Measurements from ENCODE around the gene ISL1. TPM values are rescaled to one million over a fixed set of nuclear protein-coding genes. Genes with fewer than 3 reads are reported as not detected.
A peak's percentile ranks its signal among the peaks of the same experiment; 100 is the strongest.

Gene ISL1
- polyA plus RNA-seq, 1 donor: 5.1 TPM

- peaks cover 70% of the 10 kb centered on the region for H3K27me3 ChIP-seq (ENCODE audit: control insufficient read depth, insufficient read depth, low read length)
Observed at GRCh38 chr5:51377151-51378060, 5.8 kb upstream of the ISL1 start.

GRCh38 chr5:51378061-51378409, 5.2 kb upstream of the ISL1 start:
- Histone ChIP-seq H3K9me3 (ENCODE audit: control insufficient read depth, low read depth, low read length) (peaks cover 2% of the 10 kb centered on the region), H3K27ac (ENCODE audit: low read length) (no peak overlapping the region), H3K36me3 (ENCODE audit: control insufficient read depth, insufficient read depth, low read length) (no peaks in the 10 kb centered on the region), H3K27me3 (ENCODE audit: control insufficient read depth, insufficient read depth, low read length) (peaks cover 77% of the 10 kb centered on the region), H3K4me1 (ENCODE audit: control insufficient read depth, insufficient read depth, low read length) (peaks cover 3% of the 10 kb centered on the region), H3K4me3 (ENCODE audit: low read length) (no peak overlapping the region)
- DNase-seq: no peak
- WGBS (ENCODE audit: insufficient coverage, low lambda C conversion rate): 0% methylated on average over 1 of the region's 12 CpGs

More at GRCh38 chr5:51377151-51378060, 5.8 kb upstream of the ISL1 start:
- WGBS (ENCODE audit: insufficient coverage, low lambda C conversion rate): no CpG with 5 or more reads among the region's 40 CpGs
- no peaks in the 10 kb centered on the region for H3K4me1 ChIP-seq (ENCODE audit: control insufficient read depth, insufficient read depth, low read length)
- no peak for DNase-seq
- no peak overlapping the region for H3K4me3 ChIP-seq (ENCODE audit: low read length)
- no peak overlapping the region for H3K27ac ChIP-seq (ENCODE audit: low read length)
- H3K9me3 ChIP-seq (ENCODE audit: control insufficient read depth, low read depth, low read length): no peaks in the 10 kb centered on the region
- no peaks in the 10 kb centered on the region for H3K36me3 ChIP-seq (ENCODE audit: control insufficient read depth, insufficient read depth, low read length)

GRCh38 chr5:51378448-51379330, 4.6 kb upstream of the ISL1 start:
- peaks cover 5% of the 10 kb centered on the region for H3K9me3 ChIP-seq (ENCODE audit: control insufficient read depth, low read depth, low read length)
- H3K27ac ChIP-seq (ENCODE audit: low read length): no peak overlapping the region
- DNase-seq: no peak
- no CpG with 5 or more reads among the region's 37 CpGs for WGBS (ENCODE audit: insufficient coverage, low lambda C conversion rate)
- peaks cover 82% of the 10 kb centered on the region for H3K27me3 ChIP-seq (ENCODE audit: control insufficient read depth, insufficient read depth, low read length)
- no peak overlapping the region for H3K4me3 ChIP-seq (ENCODE audit: low read length)
- H3K36me3 ChIP-seq (ENCODE audit: control insufficient read depth, insufficient read depth, low read length): no peaks in the 10 kb centered on the region
- peaks cover 7% of the 10 kb centered on the region for H3K4me1 ChIP-seq (ENCODE audit: control insufficient read depth, insufficient read depth, low read length)

- peaks cover 7% of the 10 kb centered on the region for H3K4me1 ChIP-seq (ENCODE audit: control insufficient read depth, insufficient read depth, low read length)
- WGBS (ENCODE audit: insufficient coverage, low lambda C conversion rate): 20% methylated on average over 1 of the region's 4 CpGs
- H3K9me3 ChIP-seq (ENCODE audit: control insufficient read depth, low read depth, low read length): peaks cover 5% of the 10 kb centered on the region
- peaks cover 84% of the 10 kb centered on the region for H3K27me3 ChIP-seq (ENCODE audit: control insufficient read depth, insufficient read depth, low read length)
- H3K36me3 ChIP-seq (ENCODE audit: control insufficient read depth, insufficient read depth, low read length): no peaks in the 10 kb centered on the region
- no peak for DNase-seq
- H3K27ac ChIP-seq (ENCODE audit: low read length): no peak overlapping the region
- H3K4me3 ChIP-seq (ENCODE audit: low read length): no peak overlapping the region
Observed at GRCh38 chr5:51379331-51379700, 3.9 kb upstream of the ISL1 start.

GRCh38 chr5:51380603-51381207, 2.5 kb upstream of the ISL1 start:
- H3K27ac ChIP-seq (ENCODE audit: low read length): no peak overlapping the region
- peaks cover 95% of the 10 kb centered on the region for H3K27me3 ChIP-seq (ENCODE audit: control insufficient read depth, insufficient read depth, low read length)
- H3K9me3 ChIP-seq (ENCODE audit: control insufficient read depth, low read depth, low read length): peaks cover 5% of the 10 kb centered on the region
- H3K36me3 ChIP-seq (ENCODE audit: control insufficient read depth, insufficient read depth, low read length): no peaks in the 10 kb centered on the region
- 7% methylated on average over 3 of the region's 7 CpGs for WGBS (ENCODE audit: insufficient coverage, low lambda C conversion rate)
- H3K4me3 ChIP-seq (ENCODE audit: low read length): no peak overlapping the region
- no peak for DNase-seq
- H3K4me1 ChIP-seq (ENCODE audit: control insufficient read depth, insufficient read depth, low read length): peaks cover 7% of the 10 kb centered on the region

GRCh38 chr5:51381761-51382474, 1.3 kb upstream of the ISL1 start:
- Histone ChIP-seq H3K4me3 (ENCODE audit: low read length) (no peak overlapping the region), H3K9me3 (ENCODE audit: control insufficient read depth, low read depth, low read length) (peaks cover 5% of the 10 kb centered on the region), H3K27me3 (ENCODE audit: control insufficient read depth, insufficient read depth, low read length) (peaks cover 99% of the 10 kb centered on the region), H3K27ac (ENCODE audit: low read length) (no peak overlapping the region), H3K4me1 (ENCODE audit: control insufficient read depth, insufficient read depth, low read length) (peaks cover 7% of the 10 kb centered on the region), H3K36me3 (ENCODE audit: control insufficient read depth, insufficient read depth, low read length) (no peaks in the 10 kb centered on the region)
- WGBS (ENCODE audit: insufficient coverage, low lambda C conversion rate): 0% methylated on average over 3 of the region's 19 CpGs
- no peak for DNase-seq

GRCh38 chr5:51382521-51383130, 622 bp upstream of the ISL1 start:
- WGBS (ENCODE audit: insufficient coverage, low lambda C conversion rate): no CpG with 5 or more reads among the region's 45 CpGs
- Histone ChIP-seq H3K36me3 (ENCODE audit: control insufficient read depth, insufficient read depth, low read length) (no peaks in the 10 kb centered on the region), H3K4me1 (ENCODE audit: control insufficient read depth, insufficient read depth, low read length) (peaks cover 7% of the 10 kb centered on the region), H3K9me3 (ENCODE audit: control insufficient read depth, low read depth, low read length) (peaks cover 5% of the 10 kb centered on the region), H3K4me3 (ENCODE audit: low read length) (peak overlapping the region; percentile 25), H3K27ac (ENCODE audit: low read length) (no peak overlapping the region), H3K27me3 (ENCODE audit: control insufficient read depth, insufficient read depth, low read length) (peaks cover 99% of the 10 kb centered on the region)
- DNase-seq: no peak

GRCh38 chr5:51384281-51384840, 1.1 kb downstream of the ISL1 start:
- no peak overlapping the region for H3K4me3 ChIP-seq (ENCODE audit: low read length)
- H3K36me3 ChIP-seq (ENCODE audit: control insufficient read depth, insufficient read depth, low read length): no peaks in the 10 kb centered on the region
- peaks cover 7% of the 10 kb centered on the region for H3K4me1 ChIP-seq (ENCODE audit: control insufficient read depth, insufficient read depth, low read length)
- H3K27ac ChIP-seq (ENCODE audit: low read length): no peak overlapping the region
- no peak for DNase-seq
- peaks cover 99% of the 10 kb centered on the region for H3K27me3 ChIP-seq (ENCODE audit: control insufficient read depth, insufficient read depth, low read length)
- H3K9me3 ChIP-seq (ENCODE audit: control insufficient read depth, low read depth, low read length): peaks cover 5% of the 10 kb centered on the region
- no CpG with 5 or more reads among the region's 12 CpGs for WGBS (ENCODE audit: insufficient coverage, low lambda C conversion rate)

- Histone ChIP-seq H3K4me3 (ENCODE audit: low read length) (no peak overlapping the region), H3K9me3 (ENCODE audit: control insufficient read depth, low read depth, low read length) (peaks cover 8% of the 10 kb centered on the region), H3K27me3 (ENCODE audit: control insufficient read depth, insufficient read depth, low read length) (peaks cover 99% of the 10 kb centered on the region), H3K27ac (ENCODE audit: low read length) (no peak overlapping the region), H3K36me3 (ENCODE audit: control insufficient read depth, insufficient read depth, low read length) (no peaks in the 10 kb centered on the region), H3K4me1 (ENCODE audit: control insufficient read depth, insufficient read depth, low read length) (peaks cover 13% of the 10 kb centered on the region)
- DNase-seq: no peak
- WGBS (ENCODE audit: insufficient coverage, low lambda C conversion rate): 0% methylated on average over 2 of the region's 5 CpGs
Observed at GRCh38 chr5:51385216-51385615, 2.0 kb downstream of the ISL1 start.

Data from large intestine (tissue), 3 donors.